HG02623 (cell line): ENCODE measurements around the gene ZNF844.
"Not testable (repeated sequence)": the region's sequence is repeated elsewhere in the genome, so short reads cannot be mapped to it uniquely, and the experiment has no call there.

Experiments
- ATAC-seq: cut with Tn5 transposase; IDR thresholded peaks from one replicate; pipeline ENCODE4 v1.9.1; 2021; ENCODE audit warnings: moderate library complexity; ENCODE audit not compliant: unreplicated experiment

Gene ZNF844

DNA sequence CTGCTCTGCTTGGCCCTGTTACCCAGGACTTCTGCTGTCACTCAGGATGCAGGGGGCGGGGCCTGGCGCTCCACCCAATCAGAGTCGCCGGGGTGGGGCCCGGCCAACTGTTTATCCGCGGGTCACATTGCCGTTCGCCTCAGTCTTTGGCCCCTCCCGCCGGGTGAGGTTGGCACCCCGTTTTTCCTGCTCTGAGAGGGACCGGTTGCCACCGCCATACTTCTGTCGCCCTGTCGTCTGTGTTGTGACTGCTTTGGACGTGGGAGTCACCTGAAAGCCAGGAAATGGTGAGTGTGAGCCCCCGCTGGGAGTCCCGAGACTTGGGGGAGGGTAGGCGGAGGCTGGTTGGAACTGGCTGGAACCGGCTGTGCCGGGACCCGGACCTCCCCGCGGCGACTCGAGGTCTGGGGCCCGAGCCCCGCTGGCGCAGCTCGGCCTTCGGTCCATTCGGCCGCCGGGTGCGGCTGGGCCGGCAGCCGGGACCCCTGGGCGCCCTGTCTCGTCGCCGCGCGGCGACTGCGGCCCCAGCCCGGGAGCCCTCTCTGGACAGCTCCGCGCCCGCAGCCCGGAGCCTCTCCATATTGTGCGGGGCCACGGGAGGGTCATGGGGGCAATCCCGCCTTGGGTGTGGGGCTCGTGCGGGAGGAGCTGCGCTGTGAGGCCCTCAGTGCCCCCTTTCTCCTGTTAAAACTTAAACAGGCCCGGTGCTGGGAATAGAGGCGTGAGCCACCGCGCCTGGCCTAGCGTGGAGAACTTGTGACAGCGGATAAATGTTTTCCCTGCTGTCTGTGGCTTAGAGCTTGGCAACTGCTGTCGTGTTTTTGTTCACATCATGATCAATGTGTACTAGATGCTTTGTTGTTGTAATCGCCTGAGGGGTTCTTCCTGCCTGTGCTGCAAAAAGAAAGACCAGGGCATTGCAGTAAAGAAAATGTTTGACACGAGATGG is at the start of gene ZNF844:
ZNF844 (plus strand) TSS at position 142 of the 949 bp plus-strand sequence; CDS start at position 285, 143 bp downstream.
- peak; percentile 79 for ATAC-seq

DNA sequence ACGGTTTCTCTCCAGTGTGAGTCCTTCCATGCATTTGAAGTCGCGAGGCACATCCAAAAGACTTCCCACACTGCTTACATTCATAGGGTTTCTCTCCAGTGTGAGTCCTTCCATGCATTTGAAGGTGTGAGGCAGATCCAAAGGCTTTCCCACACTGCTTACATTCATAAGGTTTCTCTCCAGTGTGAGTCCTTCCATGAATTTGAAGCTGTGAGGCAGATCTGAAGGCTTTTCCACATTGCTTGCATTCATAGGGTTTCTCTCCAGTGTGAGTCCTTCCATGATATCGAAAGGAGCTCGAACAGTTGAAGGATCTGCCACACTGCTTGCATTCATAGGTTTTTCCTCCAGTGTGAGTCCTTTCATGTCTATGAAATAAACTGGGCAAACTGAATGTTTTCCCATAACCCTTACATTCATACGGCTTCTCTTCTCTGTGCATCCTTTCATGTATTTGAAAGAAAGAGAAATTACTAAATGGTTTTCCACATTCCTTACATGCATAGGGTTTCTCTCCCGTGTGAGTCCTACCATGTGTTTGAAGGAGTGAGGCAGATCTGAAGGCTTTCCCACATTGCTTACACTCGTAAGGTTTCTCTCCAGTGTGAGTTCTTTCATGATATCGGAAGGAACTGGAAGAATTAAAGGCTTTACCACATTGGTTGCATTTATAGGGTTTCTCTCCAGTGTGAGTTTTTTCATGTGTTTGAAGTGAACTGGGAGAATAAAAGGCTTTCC is 49.3 kb upstream of the ZNF844 start:
- ATAC-seq = no peak

DNA sequence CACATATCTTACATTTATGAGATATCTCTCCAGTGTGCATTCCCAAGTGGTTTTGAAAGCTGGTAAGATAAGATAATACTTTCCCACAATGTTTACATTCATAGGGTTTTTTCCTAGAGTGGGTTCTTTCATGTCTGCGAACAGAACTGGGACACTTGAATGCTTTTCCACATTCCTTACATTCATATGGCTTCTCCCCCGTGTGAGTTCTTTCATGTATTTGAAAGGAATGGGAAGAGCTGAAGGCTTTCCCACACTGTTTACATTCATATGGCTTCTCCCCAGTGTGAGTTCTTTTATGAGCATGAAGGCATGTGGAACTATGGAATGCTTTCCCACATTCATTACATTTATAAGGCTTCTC is 48.8 kb upstream of the ZNF844 start:
- ATAC-seq = no peak

- no peak for ATAC-seq
Measured at GRCh38 chr19:12034198-12034597, 30.3 kb upstream of the ZNF844 start.

GRCh38 chr19:12034620-12035019 is 29.9 kb upstream of the ZNF844 start:
- no peak for ATAC-seq

GRCh38 chr19:12035220-12036172 is 29.0 kb upstream of the ZNF844 start, which contains the start of gene ZNF433:
ZNF433 (minus strand) TSS chr19:12035679; CDS start chr19:12035539, 140 bp downstream.
- peak; percentile 97 for ATAC-seq

DNA sequence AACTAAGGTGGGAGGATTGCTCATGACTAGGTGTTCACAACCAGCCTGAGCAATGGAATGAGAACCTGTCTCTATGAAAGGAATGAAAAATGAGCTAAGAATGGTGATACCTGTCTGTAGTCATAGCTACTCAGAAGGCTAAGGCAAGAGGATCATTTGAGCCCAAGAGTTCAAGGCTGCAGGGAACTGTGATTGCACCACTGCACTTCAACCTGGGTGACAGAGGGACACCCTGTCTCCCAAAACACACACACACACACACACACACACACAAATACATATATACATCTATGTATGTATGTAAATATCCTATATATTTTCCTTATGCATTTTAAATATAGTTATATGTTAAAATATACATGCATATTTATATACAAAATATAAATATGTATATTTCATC is 21.6 kb upstream of the ZNF844 start:
- ATAC-seq = no peak

GRCh38 chr19:12043752-12044422 is 20.6 kb upstream of the ZNF844 start:
- no peak for ATAC-seq

GRCh38 chr19:12047868-12048267 is 16.7 kb upstream of the ZNF844 start:
- no peak for ATAC-seq

- no peak for ATAC-seq
Measured at GRCh38 chr19:12052091-12052496, 12.4 kb upstream of the ZNF844 start.

DNA sequence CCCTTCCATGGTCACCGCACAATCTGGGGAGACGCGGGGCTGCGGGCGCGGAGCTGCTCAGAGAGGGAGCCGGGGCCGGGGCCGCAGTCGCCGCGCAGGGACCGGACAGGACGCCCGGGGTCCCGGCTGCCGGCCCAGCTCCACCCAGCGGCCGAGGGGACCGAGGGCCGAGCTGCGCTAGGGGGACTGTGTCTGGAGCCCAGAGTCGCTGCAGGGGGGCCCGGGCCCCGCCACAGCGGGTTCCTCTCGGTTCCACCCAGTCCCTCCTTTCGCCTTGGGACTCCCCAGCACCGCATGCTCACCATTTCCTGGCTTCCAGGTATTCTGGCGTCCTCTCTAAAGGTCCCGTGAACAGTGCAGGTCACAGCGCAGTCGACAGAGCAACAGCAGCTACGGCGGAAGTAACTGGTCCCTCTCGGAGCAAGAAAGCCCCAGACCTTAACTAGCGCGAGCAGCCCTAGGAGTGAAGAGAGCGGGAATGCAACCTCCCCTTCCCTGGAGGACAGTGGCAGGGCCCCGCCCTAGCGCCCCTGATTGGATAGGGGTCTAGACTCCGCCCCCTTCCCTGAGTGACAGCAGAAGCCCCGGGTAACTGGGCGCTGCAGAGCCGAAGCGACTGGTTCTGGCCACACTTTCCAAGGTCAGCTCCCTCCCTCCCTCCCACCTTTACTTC is 11.9 kb upstream of the ZNF844 start, which contains the start of gene ZNF878:
ZNF878 (minus strand) TSS at position 465 of the 673 bp plus-strand sequence; CDS start at position 305, 160 bp downstream.
- peak; percentile 77 for ATAC-seq

DNA sequence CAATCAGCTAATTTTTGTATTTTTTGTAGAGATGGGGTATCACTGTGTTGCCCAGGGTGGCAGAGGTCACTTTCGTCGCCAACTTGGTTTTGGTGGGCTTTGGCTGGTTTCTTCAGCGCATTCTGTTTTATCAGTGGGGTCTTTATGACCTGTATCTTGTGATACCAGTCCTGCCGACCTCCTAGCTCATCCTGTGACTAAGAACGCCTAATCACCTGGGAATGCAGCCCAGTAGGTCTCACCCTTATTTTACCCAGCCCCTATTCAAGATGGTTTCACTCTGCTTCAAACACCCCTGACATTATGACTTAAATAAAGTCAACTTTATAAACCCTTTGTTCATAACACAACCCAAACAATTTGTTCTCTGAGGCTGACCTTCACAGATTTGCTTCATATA is 8.7 kb upstream of the ZNF844 start:
- ATAC-seq = no peak

DNA sequence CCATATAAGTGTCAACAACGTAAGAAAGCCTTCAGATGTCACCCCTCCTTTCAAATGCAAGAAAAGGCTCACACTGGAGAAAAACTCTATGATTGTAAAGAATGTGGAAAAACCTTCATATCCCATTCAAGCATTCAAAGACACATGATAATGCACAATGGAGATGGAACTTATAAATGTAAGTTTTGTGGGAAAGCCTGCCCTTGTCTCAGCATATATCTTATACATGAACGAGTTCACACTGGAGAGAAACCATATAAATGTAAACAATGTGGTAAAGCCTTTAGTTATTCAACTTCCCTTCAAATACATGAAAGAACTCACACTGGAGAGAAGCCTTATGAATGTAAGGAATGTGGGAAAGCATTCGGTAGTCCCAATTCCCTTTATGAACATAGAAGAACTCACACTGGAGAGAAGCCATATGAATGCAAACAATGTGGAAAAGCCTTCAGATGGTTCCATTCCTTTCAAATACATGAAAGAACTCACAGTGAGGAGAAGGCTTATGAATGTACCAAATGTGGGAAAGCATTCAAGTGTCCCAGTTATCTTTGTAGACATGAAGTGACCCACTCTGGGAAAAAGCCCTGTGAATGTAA is 11.1 kb downstream of the ZNF844 start:
- ATAC-seq = no peak

DNA sequence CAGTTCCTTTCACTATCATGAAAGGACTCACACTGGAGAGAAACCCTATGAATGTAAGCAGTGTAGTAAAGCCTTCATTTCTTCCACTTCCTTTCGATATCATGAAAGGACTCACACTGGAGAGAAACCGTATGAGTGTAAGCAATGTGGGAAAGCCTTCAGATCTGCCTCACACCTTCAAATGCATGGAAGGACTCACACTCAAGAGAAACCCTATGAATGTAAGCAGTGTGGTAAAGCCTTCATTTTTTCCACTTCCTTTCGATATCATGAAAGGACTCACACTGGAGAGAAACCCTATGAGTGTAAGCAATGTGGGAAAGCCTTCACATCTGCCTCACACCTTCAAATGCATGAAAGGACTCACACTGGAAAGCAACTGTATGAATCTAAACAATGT is 11.8 kb downstream of the ZNF844 start:
- ATAC-seq = not testable (repeated sequence)

DNA sequence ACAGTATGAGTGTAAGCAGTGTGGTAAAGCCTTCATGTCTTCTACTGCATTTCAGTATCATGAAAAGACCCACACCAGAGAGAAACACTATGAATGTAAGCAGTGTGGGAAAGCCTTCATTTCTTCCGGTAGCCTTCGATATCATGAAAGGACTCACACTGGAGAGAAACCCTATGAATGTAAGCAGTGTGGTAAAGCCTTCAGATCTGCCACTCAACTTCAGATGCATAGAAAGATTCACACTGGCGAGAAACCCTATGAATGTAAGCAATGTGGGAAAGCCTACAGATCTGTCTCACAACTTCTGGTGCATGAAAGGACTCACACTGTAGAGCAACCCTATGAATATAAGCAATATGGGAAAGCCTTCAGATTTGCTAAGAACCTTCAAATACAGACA is 12.8 kb downstream of the ZNF844 start:
- no peak for ATAC-seq

DNA sequence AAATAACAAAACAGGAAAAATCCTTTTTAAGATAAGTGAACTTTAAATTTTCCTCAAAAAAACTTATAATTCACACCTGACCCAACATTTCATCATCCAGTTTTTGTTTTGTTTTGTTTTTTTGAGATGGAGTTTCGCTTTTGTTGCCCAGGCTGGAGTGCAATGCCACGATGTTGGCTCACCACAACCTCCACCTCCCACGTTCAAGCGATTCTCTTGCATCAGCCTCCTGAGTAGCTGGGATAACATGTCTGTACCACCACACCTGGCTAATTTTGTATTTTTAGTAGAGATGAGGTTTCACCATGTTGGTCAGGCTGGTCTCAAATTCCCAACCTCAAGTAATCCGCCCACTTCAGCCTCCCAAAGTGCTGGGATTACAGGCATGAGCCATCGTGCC is 18.8 kb downstream of the ZNF844 start:
- ATAC-seq = not testable (repeated sequence)

DNA sequence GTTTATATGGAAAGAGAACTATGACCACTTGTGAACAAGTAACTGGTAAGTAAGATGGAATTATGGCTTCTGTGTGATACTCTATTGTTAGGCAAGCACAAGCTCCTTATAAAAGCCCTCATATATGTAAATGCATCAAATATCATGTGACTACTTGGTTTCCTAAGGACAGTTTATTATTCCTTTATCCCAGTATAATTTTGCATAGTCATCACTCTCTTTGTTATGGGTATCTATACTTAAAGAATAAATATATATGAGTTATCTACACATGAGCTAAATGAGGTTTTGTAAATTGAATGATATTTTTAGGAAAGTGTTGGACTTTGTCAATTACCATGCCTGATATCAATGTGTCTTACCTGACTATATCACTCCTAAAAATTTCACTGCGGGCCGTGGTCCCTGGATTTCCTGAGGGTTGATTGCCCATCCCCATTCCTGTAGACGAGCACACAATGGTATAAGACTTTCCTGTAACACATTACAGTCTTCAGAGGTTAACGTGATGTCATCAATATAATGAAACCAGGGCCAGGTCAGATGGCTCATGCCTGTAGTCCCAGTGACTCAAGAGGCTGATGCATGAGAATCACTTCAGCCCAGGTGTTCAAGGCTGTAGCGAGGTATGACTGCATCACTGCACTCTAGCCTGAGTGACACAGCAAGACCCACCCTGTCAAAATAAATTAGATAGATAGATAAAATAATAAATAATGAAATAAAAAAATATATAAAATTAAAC is 20.7 kb downstream of the ZNF844 start:
- no peak for ATAC-seq

GRCh38 chr19:12090807-12091206 is 26.3 kb downstream of the ZNF844 start:
- no peak for ATAC-seq
